HK-2 (cell line): Measurements from ENCODE around the gene SPPL3.
A peak's percentile ranks its signal among the peaks of the same experiment; 100 is the strongest.

Source experiments
- DNase-seq: peaks from one replicate; pipeline ENCODE4 v3.0.0-alpha.2; 2018; ENCODE audit not compliant: unreplicated experiment

SPPL3 gene

GRCh38 chr12:120874547-120875245 lies 29.5 kb downstream of the SPPL3 start:
- no peak for DNase-seq

GRCh38 chr12:120873226-120873625 lies 30.9 kb downstream of the SPPL3 start:
- DNase-seq: no peak

GRCh38 chr12:120872487-120872886 lies 31.7 kb downstream of the SPPL3 start:
- DNase-seq: no peak

DNA sequence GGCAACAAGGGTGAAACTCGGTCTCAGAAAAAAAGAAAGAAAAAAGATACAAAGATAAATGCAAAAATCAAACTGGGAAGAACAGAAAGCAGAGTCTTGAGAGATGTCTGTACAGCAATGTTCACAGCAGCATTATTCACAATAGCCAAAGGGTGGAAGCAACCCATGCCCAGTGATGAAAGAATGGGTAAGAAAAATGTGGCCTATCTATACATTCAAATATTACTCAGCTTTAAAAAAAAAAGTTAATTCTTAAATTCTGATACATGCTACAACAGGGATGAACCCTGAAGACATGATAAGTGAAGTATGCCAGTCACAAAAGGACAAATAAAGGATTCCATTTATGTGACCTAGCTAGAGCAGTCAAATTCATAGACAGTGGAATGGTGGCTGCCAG lies 33.7 kb downstream of the SPPL3 start:
- no peak for DNase-seq

DNA sequence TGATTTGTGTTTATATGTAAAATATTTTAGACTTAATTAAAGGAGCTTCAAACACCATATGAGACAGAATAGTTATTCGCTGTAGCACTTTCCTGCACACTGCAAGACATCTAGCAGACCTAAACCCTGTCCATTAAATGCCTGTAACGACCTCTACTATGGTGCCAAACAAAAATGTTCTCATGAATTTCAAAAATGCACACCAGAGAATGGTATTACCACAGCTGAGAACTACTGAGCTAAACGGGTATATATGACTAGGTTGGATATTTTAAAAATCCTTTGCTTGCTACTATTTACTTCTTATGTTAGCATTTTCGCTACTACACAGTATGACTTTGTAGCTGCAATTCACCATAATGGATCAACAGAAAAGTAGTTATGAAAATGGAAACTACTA lies 34.8 kb downstream of the SPPL3 start:
- DNase-seq: no peak

DNA sequence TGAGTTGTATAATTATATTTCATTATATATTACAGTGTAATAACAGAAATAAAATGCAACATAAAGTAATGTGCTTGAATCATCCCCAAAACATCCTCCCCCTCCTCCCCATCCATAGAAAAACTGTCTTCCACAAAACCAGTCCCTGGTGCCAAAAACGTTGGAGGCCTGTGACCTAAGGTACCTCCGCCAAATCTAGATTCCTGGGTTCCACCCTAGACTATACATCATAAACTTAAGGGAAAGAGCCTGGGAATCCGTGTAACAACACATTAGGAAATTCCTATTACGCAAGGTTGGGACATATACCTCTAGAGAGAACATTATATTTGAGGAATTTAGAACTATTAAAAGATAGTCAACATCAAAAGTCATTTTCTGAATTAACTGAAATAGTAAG lies 38.0 kb downstream of the SPPL3 start:
- no peak for DNase-seq

DNA sequence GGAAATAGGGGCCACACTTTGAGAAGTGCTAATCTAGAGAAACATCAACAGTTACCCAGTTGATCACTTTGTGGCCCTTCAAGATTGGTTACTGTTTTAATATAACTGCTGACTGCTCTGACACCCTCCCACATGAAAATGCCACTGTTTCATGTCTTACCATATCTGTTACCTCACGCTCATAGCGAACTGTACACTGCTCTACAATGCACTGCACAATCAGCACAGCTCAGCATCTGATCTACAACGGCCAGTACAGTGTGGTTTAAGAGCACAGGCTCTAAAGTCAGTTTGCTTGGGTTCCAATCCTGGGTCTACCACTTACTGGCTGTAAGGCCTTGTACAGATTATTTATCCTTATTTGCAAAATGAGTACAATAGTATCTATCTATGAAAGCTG lies 39.1 kb downstream of the SPPL3 start:
- DNase-seq: no peak

GRCh38 chr12:120862664-120863063 lies 41.5 kb downstream of the SPPL3 start:
- no peak for DNase-seq

DNA sequence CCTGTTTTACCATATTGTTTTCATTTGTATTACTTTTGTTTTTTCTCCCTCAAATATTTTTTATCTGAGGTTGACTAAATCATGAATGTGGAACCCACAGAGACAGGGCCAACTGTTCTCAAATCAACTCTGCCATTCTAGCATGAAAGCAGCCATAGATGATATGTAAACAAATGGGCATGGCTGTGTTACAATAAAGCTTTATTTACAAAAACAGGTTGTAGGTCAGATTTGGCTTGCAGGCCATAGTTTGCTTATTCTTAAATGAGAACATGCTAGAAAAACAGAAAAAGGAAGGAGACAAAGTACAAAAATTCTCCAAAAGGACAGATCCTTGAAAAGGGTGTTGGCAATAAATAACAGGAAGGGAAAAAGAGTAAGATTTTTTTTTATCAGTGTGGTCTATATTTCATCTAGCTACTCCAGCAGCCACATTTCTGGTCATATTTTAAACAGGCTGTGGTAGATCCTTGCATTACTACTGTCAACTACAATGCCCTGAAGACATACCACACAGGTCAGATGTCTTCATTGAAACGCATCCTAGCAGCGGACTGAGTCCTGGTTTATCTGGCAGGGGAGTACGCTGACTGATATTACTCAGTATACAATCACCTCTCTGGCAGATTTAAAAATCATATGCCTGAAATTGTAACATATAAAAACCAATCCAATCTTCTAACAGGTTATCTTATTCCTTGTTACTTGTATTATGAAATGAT lies 42.9 kb downstream of the SPPL3 start:
- DNase-seq: no peak

DNA sequence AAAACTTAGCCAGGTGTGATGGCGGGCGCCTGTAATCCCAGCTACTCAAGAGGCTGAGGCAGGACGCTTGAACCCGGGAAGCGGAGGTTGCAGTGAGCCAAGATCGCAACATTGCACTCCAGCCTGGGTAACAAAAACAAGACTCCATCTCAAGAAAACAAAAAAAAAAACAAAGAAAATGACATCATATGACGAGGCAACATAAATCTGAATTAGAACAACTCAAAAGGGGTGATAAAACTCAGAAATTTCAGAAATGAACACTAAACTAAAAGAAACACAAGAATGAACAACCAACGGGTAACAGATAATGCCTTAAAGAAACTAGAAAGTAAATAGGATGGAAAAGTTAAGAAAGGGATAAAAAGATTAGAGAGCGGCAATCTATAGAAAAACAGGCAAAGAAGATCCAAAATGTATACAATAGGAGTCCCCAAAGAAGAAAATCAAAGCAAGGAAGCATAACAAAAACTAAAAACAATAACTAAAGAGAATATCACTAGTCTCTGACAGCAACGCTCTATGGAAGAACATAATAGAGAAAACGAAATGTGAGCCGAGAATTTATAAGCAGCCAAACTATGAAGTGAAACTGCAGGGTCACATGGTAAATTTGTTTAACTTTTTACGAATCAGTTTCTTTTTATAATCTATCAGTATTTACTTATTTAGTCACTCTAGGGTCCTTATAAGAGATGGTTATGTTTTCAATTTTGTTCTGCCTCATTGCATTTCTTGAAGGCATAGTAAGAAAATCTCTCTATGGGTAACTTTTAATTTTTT lies 45.7 kb downstream of the SPPL3 start:
- no peak for DNase-seq

GRCh38 chr12:120856980-120857379 lies 47.2 kb downstream of the SPPL3 start:
- no peak for DNase-seq

- DNase-seq: no peak
These were observed 48.2 kb downstream of the SPPL3 start for GRCh38 chr12:120855823-120856588.

GRCh38 chr12:120854804-120855203 lies 49.4 kb downstream of the SPPL3 start:
- DNase-seq: no peak

- no peak for DNase-seq
These were observed 51.0 kb downstream of the SPPL3 start for GRCh38 chr12:120853188-120853587.

- DNase-seq: no peak
These were observed 52.2 kb downstream of the SPPL3 start for GRCh38 chr12:120851944-120852343.

GRCh38 chr12:120851444-120851843 lies 52.7 kb downstream of the SPPL3 start:
- DNase-seq: no peak

- peak; percentile 49 for DNase-seq
These were observed 54.4 kb downstream of the SPPL3 start for GRCh38 chr12:120849765-120850164.

GRCh38 chr12:120847814-120848213 lies 56.3 kb downstream of the SPPL3 start:
- DNase-seq: no peak

GRCh38 chr12:120847392-120847791 lies 56.8 kb downstream of the SPPL3 start:
- DNase-seq: no peak

DNA sequence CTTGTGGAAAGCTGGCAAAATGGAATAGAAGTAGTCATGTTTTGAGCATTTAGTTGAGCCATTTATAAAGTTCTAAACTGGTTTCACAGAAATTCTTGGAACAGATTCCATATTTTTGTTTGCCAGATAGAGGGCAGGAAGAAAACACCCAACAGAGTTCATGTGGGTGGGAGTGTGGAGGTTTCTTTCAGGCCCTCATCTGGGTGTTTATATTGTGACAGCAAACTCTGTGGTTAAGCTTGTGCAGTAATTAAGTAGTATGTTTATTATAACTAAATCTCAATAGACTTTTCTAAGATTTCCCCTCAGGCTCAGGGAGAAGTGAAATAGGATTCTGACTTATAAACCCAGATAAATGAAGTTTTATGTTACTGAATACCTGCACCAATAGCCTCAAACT lies 57.4 kb downstream of the SPPL3 start:
- no peak for DNase-seq

GRCh38 chr12:120845696-120846095 lies 58.5 kb downstream of the SPPL3 start:
- no peak for DNase-seq
